Keratinocyte (primary cell): ENCODE results near the gene RANBP3. TPM values are rescaled to one million over a fixed set of nuclear protein-coding genes. Genes with fewer than 3 reads are reported as not detected.

ENCODE experiments used
- DNase-seq: peaks from one replicate; pipeline ENCODE4 v3.0.0-alpha.2; 2011; ENCODE audit warnings: low read depth, missing footprints, low spot score
- FAIRE-seq: peaks from 2 replicates; lab custom pipeline; 2011; peaks lifted over from hg19 to GRCh38; lab: Jason Lieb, UNC
- H2AFZ ChIP-seq: 2 replicates; pipeline ENCODE4 v1.6.0; 2012; ENCODE audit warnings: low read length, control low read depth, inconsistent platforms; ENCODE audit not compliant: control insufficient read depth
- H3K27ac ChIP-seq: 2 replicates; pipeline ENCODE4 v1.5.1; 2011; ENCODE audit warnings: low read length; ENCODE audit not compliant: control insufficient read depth, insufficient read depth
- H3K27me3 ChIP-seq: 3 replicates; pipeline ENCODE4 v1.6.0; 2011; ENCODE audit warnings: low read length; ENCODE audit not compliant: control insufficient read depth, insufficient read depth; ENCODE audit errors: extremely low read depth
- H3K36me3 ChIP-seq, 2 experiments: 2 replicates in 1 of 2; 3 replicates in 1 of 2; pipeline ENCODE4 v1.5.1; 2011; ENCODE audit warnings: low read length in 2 of 2, mild to moderate bottlenecking in 1 of 2; ENCODE audit not compliant: control insufficient read depth in 2 of 2, insufficient read depth in 2 of 2; ENCODE audit errors: extremely low read depth in 1 of 2
- H3K4me1 ChIP-seq: 3 replicates; pipeline ENCODE4 v1.5.1; 2011; ENCODE audit warnings: low read length; ENCODE audit not compliant: control insufficient read depth, insufficient read depth; ENCODE audit errors: extremely low read depth
- H3K4me2 ChIP-seq: 3 replicates; pipeline ENCODE4 v1.6.0; 2011; ENCODE audit warnings: low read depth, low read length; ENCODE audit not compliant: control insufficient read depth, insufficient read depth; ENCODE audit errors: extremely low read depth
- H3K4me3 ChIP-seq, 3 experiments: fragments of 200-600 bp in 1 of 3; sonication (generic) in 1 of 3; 2 replicates in 2 of 3; 3 replicates in 1 of 3; pipeline ENCODE4 v1.5.1; 2011 to 2016; ENCODE audit warnings: low read length in 3 of 3, mild to moderate bottlenecking in 3 of 3, control low read depth in 2 of 3, inconsistent platforms in 1 of 3, low read depth in 1 of 3, mixed read lengths in 1 of 3, mixed run types in 1 of 3, moderate library complexity in 1 of 3; ENCODE audit not compliant: control insufficient read depth in 2 of 3, insufficient read depth in 2 of 3; ENCODE audit errors: extremely low read depth in 1 of 3
- H3K79me2 ChIP-seq: 2 replicates; pipeline ENCODE4 v1.6.0; 2012; ENCODE audit warnings: low read length; ENCODE audit not compliant: control insufficient read depth, insufficient read depth
- H3K9ac ChIP-seq: 3 replicates; pipeline ENCODE4 v1.6.0; 2011; ENCODE audit warnings: low read length; ENCODE audit not compliant: control insufficient read depth, insufficient read depth; ENCODE audit errors: extremely low read depth
- H3K9me1 ChIP-seq: 3 replicates; pipeline ENCODE4 v1.6.0; 2011; ENCODE audit warnings: low read length; ENCODE audit not compliant: control insufficient read depth, insufficient read depth; ENCODE audit errors: extremely low read depth
- H3K9me3 ChIP-seq: 2 replicates; pipeline ENCODE4 v1.5.1; 2012; ENCODE audit warnings: low read depth, low read length; ENCODE audit not compliant: control insufficient read depth
- H4K20me1 ChIP-seq: 3 replicates; pipeline ENCODE4 v1.6.0; 2011; ENCODE audit warnings: low read length; ENCODE audit not compliant: control insufficient read depth, insufficient read depth; ENCODE audit errors: extremely low read depth
- EZH2 ChIP-seq: IDR thresholded peaks from one replicate; pipeline ENCODE4 v1.6.1; 2012; ENCODE audit warnings: inconsistent platforms, mild to moderate bottlenecking, low read length, moderate library complexity
- dilution Hi-C: fragments of 300-500 bp; cut with MboI; formaldehyde crosslinking; loops from one replicate; pipeline ENCODE4 v1.7.0; 2020; ENCODE audit warnings: low sequenced_read_pairs; ENCODE audit not compliant: extremely low pct_ligation_motif_present
- polyA plus RNA-seq, 5 experiments: library from polyadenylated mRNA; depleted of rRNA in 3 of 5; stranded (reverse) in 3 of 5; stranded (forward) in 1 of 5; unstranded in 1 of 5; fragments of >200 nt; gene quantifications; 1 replicate in 1 of 5; 2 replicates in 3 of 5; 3 replicates in 1 of 5; pipeline versions ENCODE4 v1.2.1 to v1.2.3, GENCODE V29; 2011 to 2012; ENCODE audit warnings: missing spikeins in 2 of 5, low read depth in 1 of 5, low replicate concordance in 1 of 5
- TF ChIP-seq, protein P1 (sequence below), 3 experiments: IDR thresholded peaks in 1 of 3; conservative IDR thresholded peaks in 1 of 3; optimal IDR thresholded peaks in 1 of 3; 2 replicates in 2 of 3; 3 replicates in 1 of 3; pipeline versions ENCODE3 to v1.5.1; 2011; ENCODE audit warnings: low read length in 3 of 3, mild to moderate bottlenecking in 3 of 3, moderate library complexity in 2 of 3, control low read depth in 1 of 3, inconsistent platforms in 1 of 3; ENCODE audit not compliant: insufficient read depth in 2 of 3; ENCODE audit errors: extremely low read depth in 1 of 3

RANBP3 gene
- polyA plus RNA-seq, 1 donor (not counting 4 experiments of a cell fraction or from before 2014, with no cell fraction given), result 36.4 TPM

- Histone ChIP-seq H3K9ac (no peak overlapping the region), H3K9me1 (no peaks in the 10 kb centered on the region), H4K20me1 (no peaks in the 10 kb centered on the region), H3K4me1 (no peaks in the 10 kb centered on the region), H2AFZ (no peak overlapping the region), H3K4me3 (no peak overlapping the region), H3K4me2 (no peak overlapping the region), H3K79me2 (no peaks in the 10 kb centered on the region), H3K9me3 (no peaks in the 10 kb centered on the region), H3K27me3 (no peaks in the 10 kb centered on the region), H3K36me3 (peaks cover 15 to 18% of the 10 kb centered on the region in 2 experiments), H3K27ac (no peak overlapping the region)
- TF ChIP-seq, protein P1, sequence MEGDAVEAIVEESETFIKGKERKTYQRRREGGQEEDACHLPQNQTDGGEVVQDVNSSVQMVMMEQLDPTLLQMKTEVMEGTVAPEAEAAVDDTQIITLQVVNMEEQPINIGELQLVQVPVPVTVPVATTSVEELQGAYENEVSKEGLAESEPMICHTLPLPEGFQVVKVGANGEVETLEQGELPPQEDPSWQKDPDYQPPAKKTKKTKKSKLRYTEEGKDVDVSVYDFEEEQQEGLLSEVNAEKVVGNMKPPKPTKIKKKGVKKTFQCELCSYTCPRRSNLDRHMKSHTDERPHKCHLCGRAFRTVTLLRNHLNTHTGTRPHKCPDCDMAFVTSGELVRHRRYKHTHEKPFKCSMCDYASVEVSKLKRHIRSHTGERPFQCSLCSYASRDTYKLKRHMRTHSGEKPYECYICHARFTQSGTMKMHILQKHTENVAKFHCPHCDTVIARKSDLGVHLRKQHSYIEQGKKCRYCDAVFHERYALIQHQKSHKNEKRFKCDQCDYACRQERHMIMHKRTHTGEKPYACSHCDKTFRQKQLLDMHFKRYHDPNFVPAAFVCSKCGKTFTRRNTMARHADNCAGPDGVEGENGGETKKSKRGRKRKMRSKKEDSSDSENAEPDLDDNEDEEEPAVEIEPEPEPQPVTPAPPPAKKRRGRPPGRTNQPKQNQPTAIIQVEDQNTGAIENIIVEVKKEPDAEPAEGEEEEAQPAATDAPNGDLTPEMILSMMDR (optimal IDR thresholded peaks at IDR 0.05 in 1 of 3, IDR thresholded peaks at IDR 0.05 in 1 of 3, conservative IDR thresholded peaks at IDR 0.05 in 1 of 3; ENCODE audit: extremely low read depth in 1 of 3, insufficient read depth in 2 of 3, low read length in 3 of 3), result no peak
- TF ChIP-seq EZH2, result no peak
- dilution Hi-C loops, result no loop called here
- FAIRE-seq (no peak), DNase-seq (no peak)
Observed at GRCh38 chr19:6005321-6006069, 27.6 kb upstream of the RANBP3 start.

- Histone ChIP-seq H3K4me1 (no peaks in the 10 kb centered on the region), H2AFZ (no peak overlapping the region), H3K27me3 (no peaks in the 10 kb centered on the region), H3K9ac (no peak overlapping the region), H3K79me2 (no peaks in the 10 kb centered on the region), H3K9me3 (no peaks in the 10 kb centered on the region), H3K36me3 (peaks cover 11 to 20% of the 10 kb centered on the region in 2 experiments), H4K20me1 (no peaks in the 10 kb centered on the region), H3K4me3 (no peak overlapping the region), H3K4me2 (no peak overlapping the region), H3K9me1 (no peaks in the 10 kb centered on the region), H3K27ac (no peak overlapping the region)
- dilution Hi-C loops, result no loop called here
- FAIRE-seq (no peak), DNase-seq (no peak)
- TF ChIP-seq, protein P1 (optimal IDR thresholded peaks at IDR 0.05 in 1 of 3, IDR thresholded peaks at IDR 0.05 in 1 of 3, conservative IDR thresholded peaks at IDR 0.05 in 1 of 3; ENCODE audit: extremely low read depth in 1 of 3, insufficient read depth in 2 of 3, low read length in 3 of 3), result no peak
- TF ChIP-seq EZH2, result no peak
Observed at GRCh38 chr19:6003976-6004375, 26.0 kb upstream of the RANBP3 start.
